ENCODE data around the gene AP2A1.

The AP2A1 gene

DNA sequence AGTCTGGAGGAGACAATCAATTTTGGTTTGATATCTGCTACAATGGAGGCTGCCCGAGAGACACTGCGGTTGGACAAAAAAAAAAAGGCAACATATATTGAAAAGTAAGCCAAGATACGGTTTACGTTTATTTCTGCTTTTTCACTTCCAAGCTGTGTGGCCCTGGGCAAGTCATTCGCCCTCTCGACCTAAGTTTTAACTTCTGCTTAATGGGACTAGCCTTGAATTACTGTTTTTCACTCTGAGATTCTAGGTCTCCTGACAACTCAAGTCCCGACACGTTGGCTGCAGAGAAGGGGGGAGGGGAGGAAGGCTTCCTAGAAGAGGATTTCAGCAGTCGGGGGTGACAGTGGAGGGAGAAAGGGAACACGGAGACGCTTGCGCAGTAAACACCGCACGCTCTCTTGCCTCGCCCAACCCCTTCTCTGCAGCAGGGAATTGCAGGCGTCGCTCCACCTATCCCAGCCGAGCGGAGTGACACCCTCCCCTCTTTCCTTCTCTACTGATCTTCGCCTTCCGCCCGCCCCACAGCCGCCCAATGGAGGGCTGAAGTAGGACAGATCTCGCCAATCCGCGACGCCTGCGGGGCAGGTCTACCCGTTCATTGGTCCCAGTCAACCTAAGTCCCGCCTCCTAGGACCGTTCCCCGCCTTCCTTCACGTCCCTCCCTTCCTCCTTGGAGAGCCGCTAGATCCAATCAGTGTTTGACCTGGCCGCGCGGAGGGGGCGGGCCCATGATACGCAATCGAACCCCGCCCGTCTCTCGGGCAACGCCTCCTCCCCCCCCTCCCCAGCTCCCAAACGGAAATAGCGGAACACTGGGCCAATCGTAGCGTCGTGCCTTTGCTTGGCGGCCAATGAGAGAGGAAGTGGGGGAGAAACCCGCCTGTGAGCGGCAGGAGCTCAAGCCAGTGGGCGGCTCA is 533 bp upstream of the AP2A1 start:
- peak; percentile 98 for DNase-seq

DNA sequence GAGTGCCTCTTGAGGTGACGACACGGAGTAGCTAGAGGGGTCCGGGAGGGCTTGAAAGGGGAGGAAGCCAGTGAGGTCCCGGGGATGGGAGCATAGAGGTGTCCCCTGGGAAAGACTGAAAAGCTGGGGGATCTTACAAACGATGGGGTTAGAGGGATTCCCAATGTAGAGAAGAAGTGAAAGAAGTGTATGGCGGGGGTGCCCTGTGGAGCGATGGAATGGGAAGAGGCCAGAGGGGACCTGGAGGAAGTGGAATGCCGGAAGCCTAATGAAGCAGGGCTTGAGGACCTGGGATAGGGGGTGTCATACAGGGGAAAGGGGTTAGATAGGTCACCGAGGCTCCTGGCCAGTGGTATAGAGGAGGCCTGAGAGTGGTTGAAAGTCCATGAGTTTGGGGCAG is 580 bp downstream of the AP2A1 start:
- no peak for DNase-seq

DNA sequence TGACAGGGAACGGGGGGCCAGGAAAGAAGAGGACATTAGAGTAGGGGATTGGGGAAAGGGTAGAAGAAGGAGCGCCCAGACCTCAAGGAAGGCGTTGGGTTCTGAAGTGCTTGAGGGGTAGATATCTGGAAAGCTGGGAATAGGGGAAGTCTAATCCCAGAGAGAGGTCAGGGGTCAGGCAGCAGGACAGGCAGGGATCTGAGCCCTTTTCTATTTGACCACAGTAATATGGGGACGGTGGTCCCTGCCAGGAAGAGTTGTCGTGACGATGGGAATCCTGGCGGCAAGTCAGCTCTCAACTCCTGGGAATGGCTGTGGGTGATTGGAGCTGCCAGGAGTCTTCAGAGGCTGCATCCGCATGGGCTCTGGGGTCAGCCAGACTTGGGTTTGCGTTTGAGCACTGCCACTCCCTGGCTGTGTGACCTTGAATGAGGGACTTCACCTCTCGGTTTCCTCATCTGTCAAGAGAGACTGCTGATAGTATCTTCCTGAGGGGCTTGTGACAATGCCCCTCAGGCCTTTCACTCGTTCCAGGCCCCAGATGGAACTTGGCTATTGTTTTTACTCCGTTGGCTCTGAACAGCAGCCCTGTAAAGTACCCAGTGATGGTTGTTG is 1.3 kb downstream of the AP2A1 start:
- no peak for DNase-seq

DNA sequence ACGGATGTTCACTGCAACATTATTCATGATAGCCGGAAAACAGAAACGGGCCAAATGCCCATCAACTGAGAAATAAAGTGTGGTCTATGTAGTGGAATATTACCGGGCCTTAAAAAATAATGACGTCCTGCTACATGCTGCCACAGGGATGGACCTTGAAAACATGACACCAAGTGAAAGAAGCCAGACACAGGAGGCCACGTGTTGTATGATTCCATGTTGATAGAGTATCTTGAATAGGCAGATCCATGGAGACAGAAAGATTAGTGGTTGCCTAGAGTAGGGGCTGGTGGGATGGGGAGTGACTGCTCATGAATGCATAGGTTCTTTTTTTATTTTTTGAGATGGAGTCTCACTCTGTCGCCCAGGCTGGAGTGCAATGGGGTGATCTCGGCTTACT is 3.7 kb downstream of the AP2A1 start:
- DNase-seq = no peak

DNA sequence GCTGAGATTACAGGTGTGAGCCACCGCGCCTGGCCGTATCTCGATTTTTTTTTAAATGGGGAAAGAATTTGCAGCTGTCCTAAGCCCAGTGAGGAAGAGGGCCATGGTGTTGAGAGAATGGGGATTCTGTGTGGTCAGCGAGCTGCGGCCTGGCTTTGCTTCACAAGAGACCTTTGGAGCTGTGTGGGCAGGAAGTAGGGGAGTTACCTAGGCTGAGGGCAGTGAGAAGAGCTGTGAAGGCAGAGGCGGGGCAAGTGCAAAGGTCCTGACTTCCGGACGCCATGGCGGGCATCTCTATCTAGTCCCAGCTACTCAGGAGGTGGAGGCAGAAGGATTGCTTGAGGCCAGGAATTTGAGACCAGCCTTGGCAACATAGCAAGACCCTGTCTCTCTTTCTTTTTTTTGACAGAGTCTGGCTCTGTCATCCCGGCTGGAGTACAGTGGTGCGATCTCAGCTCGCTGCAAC is 4.9 kb downstream of the AP2A1 start:
- DNase-seq = no peak

DNA sequence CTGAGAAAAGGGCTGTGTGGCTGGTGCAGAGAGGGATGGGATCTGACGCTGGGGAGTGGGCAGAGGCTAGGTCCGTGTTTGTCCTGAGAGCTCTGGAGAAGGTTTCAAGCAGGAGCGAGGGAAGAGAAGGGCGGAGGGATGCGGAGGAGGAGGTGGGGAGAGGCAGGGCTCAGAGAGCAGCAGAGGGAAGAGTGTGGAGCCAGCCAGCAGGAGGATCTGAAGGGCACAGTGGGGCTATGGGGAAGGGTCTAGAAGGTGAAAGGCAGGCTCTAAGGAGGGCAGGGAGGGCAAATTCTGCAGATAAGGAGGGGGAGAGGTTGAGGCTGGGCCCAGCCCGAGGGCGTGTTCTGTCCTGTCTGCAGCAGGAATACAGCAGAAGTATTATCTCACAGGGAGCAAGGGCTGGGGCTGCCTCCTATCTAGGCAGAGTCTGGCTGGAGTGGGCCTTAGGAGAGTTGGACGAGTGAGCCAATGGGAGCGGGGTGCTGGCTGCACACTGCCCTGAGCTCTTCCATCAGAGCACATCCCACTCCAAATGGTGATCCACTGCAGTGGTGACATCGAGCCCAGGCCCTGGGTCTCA is 6.1 kb downstream of the AP2A1 start:
- DNase-seq = no peak

DNA sequence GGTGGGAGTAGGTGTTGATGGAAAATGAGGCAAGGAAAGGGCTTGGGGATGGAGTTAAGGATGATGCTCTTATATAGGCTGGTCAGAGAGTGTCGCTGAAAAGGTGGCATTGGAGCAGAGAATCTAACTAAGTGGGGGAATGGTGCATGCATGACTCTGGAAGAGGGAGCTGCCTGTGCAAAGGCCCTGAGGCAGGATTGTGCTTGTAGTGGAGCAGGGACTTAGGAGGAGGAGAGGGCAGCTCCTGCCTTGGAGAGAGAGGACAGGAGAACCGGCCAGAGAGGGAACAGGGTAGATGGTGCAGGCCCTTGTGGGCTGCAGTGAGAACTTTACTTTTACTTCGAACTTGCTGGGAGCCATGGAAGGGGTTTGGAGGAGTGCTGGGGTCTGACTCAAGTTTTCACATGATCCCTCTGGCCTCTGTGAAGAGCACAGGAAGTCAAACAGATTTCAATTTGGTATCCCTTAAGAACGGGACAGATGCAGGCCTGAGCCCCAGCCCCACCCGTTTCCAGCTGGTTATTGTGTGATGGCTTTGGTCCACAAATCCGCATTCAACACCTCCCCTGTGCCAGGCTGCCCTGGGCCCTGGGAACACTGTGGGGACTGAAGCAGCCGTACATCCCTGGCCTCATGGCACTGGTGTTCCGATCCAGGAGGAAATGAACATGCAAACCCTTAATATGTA is 7.0 kb downstream of the AP2A1 start:
- no peak for DNase-seq

DNA sequence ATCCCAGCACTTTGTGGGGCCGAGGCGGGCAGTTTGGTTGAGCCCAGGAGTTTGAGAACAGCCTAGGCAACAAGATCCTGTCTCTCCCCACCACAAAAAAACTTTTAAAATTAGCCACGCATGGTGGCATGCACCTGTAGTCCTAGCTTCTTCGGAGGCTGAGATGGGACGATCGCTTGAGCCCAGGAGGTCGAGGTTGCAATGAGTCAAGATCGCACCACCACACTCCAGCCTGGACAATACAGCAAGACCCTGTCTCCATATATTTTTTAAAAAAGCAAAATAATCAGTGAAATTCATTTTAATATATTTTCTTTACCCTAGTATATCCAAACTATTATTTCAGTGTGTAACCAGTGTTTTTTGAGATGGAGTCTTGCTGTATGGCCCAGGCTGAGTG is 8.2 kb downstream of the AP2A1 start:
- DNase-seq = no peak

DNA sequence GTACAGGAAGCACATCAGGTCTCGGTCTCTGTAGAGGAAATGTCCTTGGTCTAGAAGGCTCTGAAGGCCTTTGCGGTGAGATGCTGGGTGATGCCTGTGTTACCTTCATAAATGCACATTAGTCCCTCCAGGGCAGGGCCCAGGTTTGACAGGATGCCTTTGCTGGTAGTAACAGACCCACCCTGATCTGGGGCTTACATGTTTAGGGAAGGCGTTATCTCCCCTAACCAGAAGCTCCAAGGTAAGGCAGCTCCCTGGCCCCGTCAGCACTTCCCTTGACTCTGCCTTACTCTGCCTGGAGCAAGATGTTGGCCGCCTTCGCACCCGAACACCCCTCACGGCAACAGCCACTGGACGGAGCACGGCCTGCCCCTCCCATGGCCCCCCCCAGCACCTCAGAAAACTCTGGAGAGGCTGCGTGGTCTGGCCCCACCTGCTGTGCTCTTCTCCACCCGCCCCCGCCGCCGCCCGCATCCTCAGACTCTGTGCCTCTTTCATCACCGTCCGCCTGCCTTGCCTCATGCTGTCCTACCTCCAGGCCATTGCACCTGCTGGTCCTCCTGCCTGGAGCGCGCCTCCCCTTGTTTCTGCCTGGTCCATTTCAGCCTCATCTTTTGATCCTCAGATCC is 9.1 kb downstream of the AP2A1 start:
- DNase-seq = no peak

DNA sequence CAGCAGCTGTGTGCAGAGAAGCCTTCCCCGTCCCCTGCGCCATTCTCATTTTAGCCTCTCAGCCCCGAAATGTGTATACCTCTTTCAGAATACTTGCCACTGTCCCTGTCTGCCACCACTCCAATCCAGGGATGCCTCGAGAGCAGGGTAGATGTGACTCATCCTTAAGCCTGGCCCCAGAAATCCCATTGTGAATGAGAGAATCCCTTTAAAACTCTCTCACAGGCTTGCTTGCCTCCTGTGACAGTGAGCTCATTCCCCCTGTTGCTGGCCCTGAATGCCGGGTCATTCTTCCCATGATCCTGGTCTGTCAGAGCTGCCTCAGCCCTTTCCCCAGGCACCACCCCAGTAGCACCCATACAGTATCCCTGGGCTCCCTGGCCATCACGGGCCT is 9.6 kb downstream of the AP2A1 start:
- no peak for DNase-seq

DNA sequence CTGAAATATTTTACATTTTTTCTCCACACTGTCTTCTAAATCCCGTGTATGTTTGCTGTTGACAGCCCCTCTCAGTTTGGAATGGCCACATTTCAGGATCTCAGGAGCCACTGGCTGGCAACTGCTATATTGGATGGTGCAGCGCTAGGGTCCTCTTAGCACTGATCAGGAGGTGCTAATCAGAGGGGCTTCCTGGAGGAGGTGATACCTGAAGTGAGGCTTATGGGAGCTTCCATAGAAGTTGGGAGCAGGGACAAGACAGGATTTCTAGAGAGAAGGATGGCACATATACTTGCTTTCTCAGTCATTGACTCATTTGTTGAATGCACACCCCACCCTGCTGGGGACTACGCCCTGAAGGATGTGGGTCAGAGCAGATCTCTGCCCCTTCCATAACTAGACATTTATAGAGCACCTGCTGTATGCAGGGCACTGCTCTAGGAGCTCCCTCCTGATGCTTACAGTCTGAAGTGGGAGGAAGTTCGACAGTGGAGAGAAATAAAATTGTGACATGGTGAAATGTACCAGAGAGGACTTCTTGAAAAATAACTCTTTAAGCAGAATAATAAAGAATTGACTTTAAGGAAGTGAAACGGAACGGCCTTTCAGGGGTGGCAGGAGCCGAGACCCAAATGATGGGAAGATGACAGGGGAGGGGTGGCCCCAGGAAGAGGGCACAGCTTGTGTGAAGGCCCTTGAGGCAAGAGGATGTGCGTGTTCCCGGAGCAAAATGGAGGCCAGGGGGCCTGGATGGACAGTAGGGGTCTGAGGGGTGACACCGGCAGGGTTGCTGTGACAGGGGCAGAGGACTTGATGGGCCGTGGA is 13.1 kb downstream of the AP2A1 start:
- no peak for DNase-seq

DNA sequence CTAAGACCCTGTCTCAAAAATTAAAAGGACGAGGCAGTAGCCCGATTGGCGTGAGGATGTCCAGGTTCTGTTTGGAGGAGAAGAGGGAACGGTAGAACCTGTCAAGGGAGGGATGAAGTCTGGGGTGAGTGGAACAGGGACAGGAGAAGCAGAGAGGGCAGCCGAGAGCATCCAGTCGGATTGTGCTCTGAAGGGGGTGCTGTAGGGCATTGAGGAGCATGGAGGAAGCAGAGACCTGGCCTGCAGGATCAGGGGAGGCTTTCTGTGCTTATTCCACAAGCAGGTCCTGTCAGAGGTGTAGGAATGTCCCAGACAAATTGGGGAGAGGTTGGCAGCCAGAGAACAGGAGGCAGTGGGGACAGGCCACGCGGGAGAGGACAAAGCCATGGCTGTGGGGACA is 14.1 kb downstream of the AP2A1 start:
- DNase-seq = no peak

DNA sequence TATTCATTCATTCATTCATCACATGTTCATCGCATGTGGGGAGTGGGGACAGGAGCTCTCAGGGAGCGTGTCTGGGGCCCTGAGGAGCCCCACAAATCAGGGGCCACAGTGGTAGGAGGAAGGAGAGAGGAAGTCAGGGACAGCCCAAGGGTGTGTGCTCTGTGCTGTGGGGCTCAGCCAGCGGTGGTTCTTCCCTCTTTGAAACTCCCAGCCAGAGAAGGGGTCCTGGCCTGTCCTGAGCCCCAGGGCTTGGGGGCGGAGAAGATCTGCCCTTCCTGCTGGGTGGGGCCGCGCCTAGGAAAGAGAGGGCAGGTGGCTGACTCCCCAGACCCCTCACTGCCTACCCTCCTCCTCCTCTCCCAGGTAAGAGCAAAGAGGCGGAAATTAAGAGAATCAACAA is 14.6 kb downstream of the AP2A1 start:
- no peak for DNase-seq

DNA sequence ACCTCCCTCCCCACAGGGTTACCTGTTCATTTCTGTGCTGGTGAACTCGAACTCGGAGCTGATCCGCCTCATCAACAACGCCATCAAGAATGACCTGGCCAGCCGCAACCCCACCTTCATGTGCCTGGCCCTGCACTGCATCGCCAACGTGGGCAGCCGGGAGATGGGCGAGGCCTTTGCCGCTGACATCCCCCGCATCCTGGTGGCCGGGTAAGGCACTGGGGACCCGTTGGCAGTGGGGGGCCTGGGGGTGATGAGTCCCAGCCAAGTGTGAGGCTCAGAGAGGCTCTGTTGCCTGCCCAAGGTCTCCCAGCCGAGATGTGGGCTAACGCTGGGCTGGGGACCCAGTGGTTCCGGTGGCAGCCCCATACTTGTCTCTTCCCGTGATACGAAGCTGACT is 15.7 kb downstream of the AP2A1 start:
- DNase-seq = no peak

DNA sequence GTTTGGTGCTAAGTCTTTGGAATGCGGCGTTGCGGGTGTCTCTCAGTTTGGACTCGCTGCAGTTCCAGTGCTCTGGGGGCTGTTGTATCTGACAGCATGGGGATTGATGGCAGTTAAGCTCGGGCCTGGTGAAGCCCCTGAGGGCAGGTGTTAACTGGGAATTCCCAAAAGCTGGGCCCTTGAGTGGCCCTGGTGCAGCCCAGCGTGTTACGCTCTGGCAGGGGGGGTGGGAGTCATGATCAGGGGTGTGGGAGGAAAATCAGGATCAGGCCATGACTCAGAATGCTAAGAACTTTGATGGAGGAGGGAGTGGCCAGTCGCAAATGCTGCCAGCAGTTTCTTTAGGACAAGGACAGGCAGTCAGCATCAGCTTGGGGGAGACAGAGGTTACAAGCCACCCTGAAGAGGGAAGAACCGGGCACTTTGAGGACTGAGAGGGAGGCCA is 19.6 kb downstream of the AP2A1 start:
- DNase-seq = no peak

DNA sequence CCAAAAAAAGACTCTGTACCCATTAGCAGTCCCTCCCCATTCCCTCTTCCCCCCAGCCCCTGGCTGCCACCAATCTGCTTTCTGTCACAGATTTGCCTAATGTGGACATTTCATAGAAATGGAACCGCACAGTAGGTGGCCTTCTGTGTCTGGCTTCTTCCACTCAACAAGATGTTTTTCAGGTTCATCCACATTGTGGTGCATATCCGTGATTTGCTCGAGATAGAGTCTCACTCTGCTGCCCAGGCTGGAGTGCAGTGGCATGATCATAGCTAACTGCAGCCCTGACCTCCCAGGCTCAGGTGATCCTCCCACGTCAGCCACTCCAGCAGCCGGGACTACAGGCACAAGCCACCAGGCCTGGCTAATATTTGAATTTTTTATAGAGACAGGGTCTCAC is 20.9 kb downstream of the AP2A1 start:
- DNase-seq = no peak

DNA sequence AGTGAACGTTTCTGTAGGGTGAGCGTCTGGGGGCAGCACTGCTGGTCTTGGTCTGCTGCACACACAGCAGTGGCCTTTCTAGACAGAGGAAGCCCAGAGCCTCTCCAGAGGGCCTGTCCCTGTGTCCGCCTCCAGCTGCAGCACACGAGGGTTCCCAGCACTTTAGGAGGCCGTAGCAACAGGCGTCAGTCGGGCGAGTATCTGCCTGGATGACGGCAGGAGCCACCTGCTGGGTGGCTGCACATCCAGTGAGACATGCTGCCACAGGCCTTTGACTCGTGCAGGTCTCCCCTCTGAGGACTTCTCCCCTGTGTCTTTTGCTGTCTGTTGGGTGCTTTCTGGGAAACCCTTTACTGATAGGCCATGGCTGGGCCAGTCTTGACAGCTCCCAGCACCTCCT is 22.1 kb downstream of the AP2A1 start:
- no peak for DNase-seq

DNA sequence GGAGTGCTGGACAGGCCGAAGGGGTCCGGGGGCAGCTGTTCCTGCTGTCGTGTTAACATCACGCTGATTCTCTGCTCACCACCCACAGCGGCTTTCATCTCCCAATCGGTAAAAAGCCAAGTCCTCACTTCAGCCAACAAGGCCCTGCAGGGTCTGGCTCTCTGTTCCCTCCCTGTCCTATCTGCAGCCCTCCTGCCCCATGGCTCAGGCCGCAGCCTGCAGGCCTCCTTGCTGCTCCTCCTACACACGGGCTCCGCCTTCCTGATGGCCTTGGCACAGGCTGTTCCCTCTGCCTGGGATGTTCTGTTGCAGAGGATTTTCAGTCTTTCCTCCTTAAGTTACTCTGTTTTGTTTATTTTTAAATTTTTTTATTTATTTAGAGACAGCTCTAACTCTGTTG is 24.1 kb downstream of the AP2A1 start:
- no peak for DNase-seq

DNA sequence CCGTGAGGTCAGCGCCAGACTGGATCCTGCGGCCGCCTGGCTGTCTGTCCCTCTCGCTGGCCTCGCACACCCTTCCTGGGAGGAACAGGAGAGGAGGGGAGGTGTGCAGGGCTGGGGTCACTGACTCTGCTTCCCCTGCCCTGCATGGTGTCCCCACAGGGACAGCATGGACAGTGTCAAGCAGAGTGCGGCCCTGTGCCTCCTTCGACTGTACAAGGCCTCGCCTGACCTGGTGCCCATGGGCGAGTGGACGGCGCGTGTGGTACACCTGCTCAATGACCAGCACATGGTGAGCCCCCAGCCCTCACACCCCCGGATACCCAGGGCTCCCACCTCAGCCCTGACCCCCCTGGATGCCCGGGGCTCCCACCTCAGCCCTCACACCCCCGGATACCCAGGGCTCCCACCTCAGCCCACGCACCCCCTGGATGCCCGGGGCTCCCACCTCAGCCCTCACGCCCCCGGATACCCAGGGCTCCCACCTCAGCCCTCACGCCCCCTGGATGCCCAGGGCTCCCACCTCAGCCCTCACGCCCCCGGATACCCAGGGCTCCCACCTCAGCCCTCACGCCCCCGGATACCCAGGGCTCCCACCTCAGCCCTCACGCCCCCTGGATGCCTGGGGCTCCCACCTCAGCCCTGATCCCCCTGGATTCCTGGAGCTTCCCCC is 25.1 kb downstream of the AP2A1 start:
- no peak for DNase-seq

DNA sequence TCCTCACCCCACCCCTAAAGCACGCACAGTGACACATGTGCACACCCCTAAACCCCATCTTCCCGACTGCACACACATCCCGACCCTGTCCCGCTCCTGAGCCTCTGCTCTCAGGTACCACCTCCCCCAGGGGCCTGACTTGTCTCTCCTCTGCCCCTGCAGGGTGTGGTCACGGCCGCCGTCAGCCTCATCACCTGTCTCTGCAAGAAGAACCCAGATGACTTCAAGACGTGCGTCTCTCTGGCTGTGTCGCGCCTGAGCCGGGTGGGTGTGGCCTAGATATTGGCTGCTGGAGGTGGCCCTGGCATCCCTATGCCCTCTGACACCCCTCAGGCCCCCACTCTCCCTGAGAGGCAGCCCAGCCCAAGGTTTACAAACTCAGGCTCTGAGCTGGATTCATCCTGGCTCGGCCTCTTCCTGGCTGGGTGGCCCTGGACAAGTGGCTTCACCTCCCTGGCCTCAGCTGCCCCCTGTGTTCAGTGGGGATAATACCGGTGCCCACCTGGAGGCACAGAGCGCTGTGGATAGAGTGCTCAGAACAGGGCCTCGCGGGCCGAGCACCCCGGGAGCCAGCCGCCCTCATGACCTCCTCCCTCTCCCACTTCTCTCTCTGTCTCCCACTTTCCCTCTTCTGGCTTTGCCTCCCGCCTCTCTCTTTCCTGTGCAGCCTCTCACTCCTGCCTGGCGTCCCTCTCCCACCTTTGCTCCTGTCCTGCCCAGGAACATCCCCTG is 26.2 kb downstream of the AP2A1 start:
- DNase-seq = no peak

DNA sequence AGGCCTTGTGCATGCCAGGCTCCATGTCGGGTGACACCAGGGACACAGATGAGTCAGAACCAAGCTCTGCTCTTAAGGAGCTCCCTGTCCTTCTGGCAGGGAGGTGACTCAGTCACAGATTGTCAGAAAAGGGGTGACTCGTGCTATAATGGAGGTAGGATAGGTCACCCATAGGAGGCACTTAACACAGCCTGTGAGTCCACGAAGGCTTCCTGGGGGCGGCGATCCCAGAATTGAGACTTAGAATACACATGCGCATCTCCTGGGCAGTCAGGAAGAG is 26.7 kb downstream of the AP2A1 start:
- peak in 1 of 2 experiments; percentile 21 for DNase-seq

Data from SW 1271 (cell line).